Lung (tissue), 12 donors: Measurements from ENCODE around the gene TMEM192. TPM values are rescaled to one million over a fixed set of nuclear protein-coding genes. Genes with fewer than 3 reads are reported as not detected.

Source experiments
- ATAC-seq: fragments of 200-7000 bp; cut with Tn5 transposase; one replicate; pipeline ENCODE4 v1.9.1; 2020; ENCODE audit warnings: moderate number of reproducible peaks; ENCODE audit not compliant: insufficient read depth, low FRiP score
- DNase-seq, 3 donors: peaks; one replicate each; pipeline ENCODE4 v3.0.0-alpha.2; 2013 to 2017
- H3K27ac ChIP-seq, 2 donors: one replicate each; pipeline ENCODE4 v1.5.1; 2013; ENCODE audit warnings: mild to moderate bottlenecking in 2 of 2, moderate library complexity in 2 of 2, control low read depth in 1 of 2, inconsistent platforms in 1 of 2, low read depth in 1 of 2, low read length in 1 of 2
- H3K27me3 ChIP-seq, 3 donors: one replicate each; pipeline ENCODE4 v1.5.1; 2013; ENCODE audit warnings: low read length in 2 of 3; ENCODE audit not compliant: control insufficient read depth in 3 of 3, insufficient read depth in 3 of 3
- H3K36me3 ChIP-seq, 4 donors: one replicate each; pipeline ENCODE4 v1.5.1; 2013; ENCODE audit warnings: low read length in 4 of 4, mild to moderate bottlenecking in 1 of 4, moderate library complexity in 1 of 4; ENCODE audit not compliant: control insufficient read depth in 4 of 4, insufficient read depth in 4 of 4
- H3K4me1 ChIP-seq, 5 donors: one replicate each; pipeline ENCODE4 v1.5.1; 2013; ENCODE audit warnings: low read length in 5 of 5, mild to moderate bottlenecking in 2 of 5, moderate library complexity in 1 of 5; ENCODE audit not compliant: control insufficient read depth in 5 of 5, insufficient read depth in 5 of 5
- H3K4me3 ChIP-seq: one replicate; pipeline ENCODE4 v1.5.1; 2013; ENCODE audit warnings: mild to moderate bottlenecking, control low read depth, moderate library complexity
- H3K9ac ChIP-seq, 2 donors: one replicate each; pipeline ENCODE4 v1.5.1; 2013; ENCODE audit warnings: low read length in 2 of 2, control low read depth in 1 of 2; ENCODE audit not compliant: insufficient read depth in 1 of 2
- H3K9me3 ChIP-seq, 4 donors: one replicate each; pipeline ENCODE4 v1.5.1; 2013; ENCODE audit warnings: low read length in 3 of 4, mild to moderate bottlenecking in 1 of 4, moderate library complexity in 1 of 4; ENCODE audit not compliant: control insufficient read depth in 4 of 4, insufficient read depth in 3 of 4
- WGBS, 2 donors: extraction: QIAGEN DNeasy Blood & Tissue Kit; methylation state at CpG; one replicate each; pipeline ENCODE4 v1.1.7; 2013; 5-methylcytosine and 5-hydroxymethylcytosine counted together
- polyA plus RNA-seq, 2 donors: library from polyadenylated mRNA; stranded (reverse); fragments of 200-250 nt; gene quantifications; one replicate each; pipeline ENCODE4 v1.2.1, GENCODE V29; 2013
- total RNA-seq, 2 donors: library from RNA; depleted of rRNA in 1 of 2; stranded (reverse); fragments of >200 nt in 1 of 2; gene quantifications; one replicate each; pipeline ENCODE4 v1.2.1, GENCODE V29; 2014 to 2021
- TF ChIP-seq, protein P1 (sequence below): IDR thresholded peaks from 2 replicates; pipeline ENCODE4 v1.5.1; 2012; ENCODE audit warnings: mild to moderate bottlenecking; ENCODE audit errors: control extremely low read depth, extremely low read depth
- donor health status: control.
- donor health status: control.
- donor health status: Bipolar disorder and iron deficiency.
- donor health status: healthy.
- donor health status: DM: yes; HTN: yes; CAD: no.

TMEM192 gene
- total and polyA plus RNA-seq, 4 donors, result 8.9 to 16.4 (median 15.2) TPM

DNA sequence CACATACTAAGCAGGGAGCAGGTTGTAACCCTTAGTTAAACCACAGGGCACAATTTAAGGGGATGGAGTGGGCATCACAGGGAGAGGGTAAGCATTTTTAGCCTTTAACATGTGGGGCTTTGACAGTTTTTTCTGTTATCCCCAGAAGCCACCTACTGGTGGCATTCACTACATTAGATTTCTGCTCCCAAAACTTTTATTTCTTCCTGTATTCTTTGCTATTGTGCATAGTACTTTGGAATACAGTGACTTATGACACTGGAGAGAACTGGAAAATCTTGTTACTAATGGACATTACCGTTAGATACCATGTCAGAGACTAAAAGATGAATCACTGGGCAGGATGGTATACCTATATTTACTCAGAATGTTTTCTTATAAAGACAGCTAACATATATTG, 51.7 kb downstream of the TMEM192 start:
- H3K9me3 ChIP-seq, result no peaks in the 10 kb centered on the region
- H3K27me3 ChIP-seq, result no peaks in the 10 kb centered on the region
- no peaks in the 10 kb centered on the region for H3K36me3 ChIP-seq
- TF ChIP-seq, protein P1, sequence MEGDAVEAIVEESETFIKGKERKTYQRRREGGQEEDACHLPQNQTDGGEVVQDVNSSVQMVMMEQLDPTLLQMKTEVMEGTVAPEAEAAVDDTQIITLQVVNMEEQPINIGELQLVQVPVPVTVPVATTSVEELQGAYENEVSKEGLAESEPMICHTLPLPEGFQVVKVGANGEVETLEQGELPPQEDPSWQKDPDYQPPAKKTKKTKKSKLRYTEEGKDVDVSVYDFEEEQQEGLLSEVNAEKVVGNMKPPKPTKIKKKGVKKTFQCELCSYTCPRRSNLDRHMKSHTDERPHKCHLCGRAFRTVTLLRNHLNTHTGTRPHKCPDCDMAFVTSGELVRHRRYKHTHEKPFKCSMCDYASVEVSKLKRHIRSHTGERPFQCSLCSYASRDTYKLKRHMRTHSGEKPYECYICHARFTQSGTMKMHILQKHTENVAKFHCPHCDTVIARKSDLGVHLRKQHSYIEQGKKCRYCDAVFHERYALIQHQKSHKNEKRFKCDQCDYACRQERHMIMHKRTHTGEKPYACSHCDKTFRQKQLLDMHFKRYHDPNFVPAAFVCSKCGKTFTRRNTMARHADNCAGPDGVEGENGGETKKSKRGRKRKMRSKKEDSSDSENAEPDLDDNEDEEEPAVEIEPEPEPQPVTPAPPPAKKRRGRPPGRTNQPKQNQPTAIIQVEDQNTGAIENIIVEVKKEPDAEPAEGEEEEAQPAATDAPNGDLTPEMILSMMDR, result no peak
- H3K4me3 ChIP-seq, result no peak overlapping the region
- no peak overlapping the region for H3K27ac ChIP-seq
- no peak for DNase-seq
- peaks cover 0 to 10% (median 0%) of the 10 kb centered on the region in 5 donors for H3K4me1 ChIP-seq
- 70 to 80% methylated on average over 1 of the region's 1 CpG for WGBS, 2 donors
- H3K9ac ChIP-seq, result no peak overlapping the region
- ATAC-seq, result no peak

DNA sequence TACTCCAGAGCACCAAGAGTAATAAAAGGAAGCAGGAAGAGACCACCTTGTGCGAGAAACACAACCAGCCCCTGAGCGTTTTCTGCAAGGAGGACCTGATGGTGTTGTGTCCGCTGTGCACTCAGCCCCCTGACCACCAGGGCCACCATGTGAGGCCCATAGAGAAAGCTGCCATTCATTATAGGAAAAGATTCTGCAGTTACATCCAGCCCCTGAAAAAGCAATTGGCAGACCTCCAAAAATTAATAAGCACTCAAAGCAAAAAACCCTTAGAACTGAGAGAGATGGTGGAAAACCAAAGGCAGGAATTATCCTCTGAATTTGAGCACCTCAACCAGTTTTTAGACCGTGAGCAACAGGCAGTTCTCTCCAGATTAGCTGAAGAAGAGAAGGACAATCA, 53.3 kb downstream of the TMEM192 start:
- H3K36me3 ChIP-seq, result no peaks in the 10 kb centered on the region

DNA sequence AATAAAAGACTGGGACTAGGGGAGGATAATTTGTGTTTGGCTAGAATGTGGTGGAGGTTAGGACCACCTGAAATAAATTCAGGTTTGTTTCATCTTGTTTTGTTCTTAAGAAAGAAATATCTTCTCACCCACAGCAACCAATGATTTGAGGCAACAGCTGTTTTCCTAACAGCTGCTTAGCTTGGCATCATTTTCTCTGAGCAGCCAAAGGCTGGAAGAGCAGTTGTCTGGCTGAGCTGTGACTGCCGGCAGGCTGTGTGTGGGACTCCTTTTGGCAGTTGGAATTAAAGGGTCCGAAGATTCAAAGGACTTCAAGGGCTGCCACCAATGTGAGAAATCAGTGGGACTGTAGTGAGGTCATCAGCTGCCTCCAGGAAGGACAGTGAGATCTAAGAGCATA, 54.0 kb downstream of the TMEM192 start:
- Histone ChIP-seq H3K9ac (no peak overlapping the region), H3K27ac (no peak overlapping the region), H3K36me3 (no peaks in the 10 kb centered on the region), H3K27me3 (no peaks in the 10 kb centered on the region), H3K9me3 (no peaks in the 10 kb centered on the region), H3K4me3 (no peak overlapping the region), H3K4me1 (peaks cover 0 to 10% (median 2%) of the 10 kb centered on the region in 5 donors)
- ATAC-seq, result no peak
- 76 to 92% methylated on average over 2 of the region's 2 CpGs for WGBS, 2 donors
- TF ChIP-seq, protein P1, result no peak
- DNase-seq, result peak in 2 of 3 donors; percentile 39 to 57

More for the DNA sequence above, 53.3 kb downstream of the TMEM192 start:
- H3K9ac ChIP-seq, result no peak overlapping the region
- H3K9me3 ChIP-seq, result no peaks in the 10 kb centered on the region
- no peak overlapping the region for H3K4me3 ChIP-seq
- TF ChIP-seq, protein P1, result no peak
- no peak overlapping the region for H3K27ac ChIP-seq
- peaks cover 0 to 10% (median 0%) of the 10 kb centered on the region in 5 donors for H3K4me1 ChIP-seq
- DNase-seq, result peak in 2 of 3 donors; percentile 40 to 63
- WGBS, 2 donors, result 72 to 85% methylated on average over 4 of the region's 4 CpGs
- H3K27me3 ChIP-seq, result no peaks in the 10 kb centered on the region
- ATAC-seq, result no peak

DNA sequence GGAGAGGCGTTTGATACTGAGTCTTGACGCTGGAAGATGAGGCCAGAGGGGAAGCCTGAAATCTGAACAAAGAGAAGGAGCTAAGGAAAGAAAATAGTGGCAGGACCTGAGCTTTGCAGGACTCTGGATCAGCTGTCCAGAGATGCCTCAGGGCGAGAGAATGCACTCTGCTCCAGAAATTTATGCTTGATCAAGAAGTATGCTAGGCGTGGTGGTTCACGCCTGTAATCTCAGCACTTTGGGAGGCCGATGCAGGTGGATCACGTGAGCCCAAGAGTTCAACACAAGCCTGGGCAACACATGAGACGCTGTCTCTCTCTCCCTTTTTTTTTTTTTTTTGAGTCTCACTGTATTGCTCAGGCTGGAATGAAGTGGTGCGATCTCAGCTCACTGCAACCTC, 57.1 kb downstream of the TMEM192 start:
- WGBS, 2 donors, result 94 to 96% methylated on average over 9 of the region's 9 CpGs
- TF ChIP-seq, protein P1, result no peak
- H3K36me3 ChIP-seq, result no peaks in the 10 kb centered on the region
- no peak overlapping the region for H3K4me3 ChIP-seq
- no peak overlapping the region for H3K9ac ChIP-seq
- no peak overlapping the region for H3K27ac ChIP-seq
- no peaks in the 10 kb centered on the region for H3K9me3 ChIP-seq
- H3K4me1 ChIP-seq, result peaks cover 0 to 10% (median 2%) of the 10 kb centered on the region in 5 donors
- DNase-seq, result no peak
- no peaks in the 10 kb centered on the region for H3K27me3 ChIP-seq
- ATAC-seq, result no peak
